SK-N-SH treated with all-trans-retinoic acid at 6 μM for 48 hours (cell line): ENCODE results near the gene C4BPB.

Experiments
- ARNTL ChIP-seq: fragments of 450-650 bp; formaldehyde crosslinking; IDR thresholded peaks from 2 replicates; pipeline ENCODE4 v1.5.0; 2020; ENCODE audit warnings: low read depth, mild to moderate bottlenecking, moderate library complexity, borderline replicate concordance
- CREB5 ChIP-seq: fragments of 250-450 bp; sonication (Bioruptor Pico); IDR thresholded peaks from 2 replicates; pipeline ENCODE4 v1.5.1; 2020; ENCODE audit warnings: low read depth, mild to moderate bottlenecking, moderate library complexity
- CSDC2 ChIP-seq: fragments of 250-450 bp; sonication (Bioruptor Pico); IDR thresholded peaks from 2 replicates; pipeline ENCODE4 v1.5.0; 2020; ENCODE audit warnings: mild to moderate bottlenecking, moderate library complexity
- CSRNP3 ChIP-seq: fragments of 250-450 bp; sonication (Bioruptor Pico); IDR thresholded peaks from 2 replicates; pipeline ENCODE4 v1.5.1; 2021; ENCODE audit warnings: mild to moderate bottlenecking, moderate library complexity
- ESRRG ChIP-seq: fragments of 250-450 bp; sonication (Bioruptor Pico); IDR thresholded peaks from 2 replicates; pipeline ENCODE4 v1.6.1; 2021; ENCODE audit warnings: mild to moderate bottlenecking
- PATZ1 ChIP-seq: fragments of 250-450 bp; sonication (Bioruptor Pico); IDR thresholded peaks from 2 replicates; pipeline ENCODE4 v1.8.0; 2020; ENCODE audit warnings: mild to moderate bottlenecking, moderate library complexity, borderline replicate concordance
- POU6F1 ChIP-seq: fragments of 250-450 bp; sonication (Bioruptor Pico); IDR thresholded peaks from 2 replicates; pipeline ENCODE4 v1.8.0; 2021; ENCODE audit warnings: low read depth, mild to moderate bottlenecking, moderate library complexity, borderline replicate concordance
- RARB ChIP-seq: fragments of 250-450 bp; sonication (Bioruptor Pico); IDR thresholded peaks from 2 replicates; pipeline ENCODE4 v1.8.0; 2021; ENCODE audit warnings: mild to moderate bottlenecking, moderate library complexity
- SNAI2 ChIP-seq: fragments of 250-450 bp; sonication (Bioruptor Pico); IDR thresholded peaks from 2 replicates; pipeline ENCODE4 v1.5.0; 2020; ENCODE audit warnings: mild to moderate bottlenecking, moderate library complexity
- TOX ChIP-seq: fragments of 250-450 bp; sonication (Bioruptor Pico); IDR thresholded peaks from 2 replicates; pipeline ENCODE4 v1.8.0; 2021; ENCODE audit warnings: mild to moderate bottlenecking, moderate library complexity, borderline replicate concordance
- ZFP3 ChIP-seq: fragments of 250-450 bp; sonication (Bioruptor Pico); IDR thresholded peaks from 2 replicates; pipeline ENCODE4 v1.5.0; 2020; ENCODE audit warnings: mild to moderate bottlenecking, moderate library complexity
- ZFP30 ChIP-seq: fragments of 450-650 bp; formaldehyde crosslinking; IDR thresholded peaks from 2 replicates; pipeline ENCODE4 v1.5.0; 2022; ENCODE audit warnings: mild to moderate bottlenecking, moderate library complexity
- ZNF8 ChIP-seq: fragments of 450-650 bp; formaldehyde crosslinking; IDR thresholded peaks from 2 replicates; pipeline ENCODE4 v1.5.0; 2020; ENCODE audit warnings: mild to moderate bottlenecking, moderate library complexity

DNA sequence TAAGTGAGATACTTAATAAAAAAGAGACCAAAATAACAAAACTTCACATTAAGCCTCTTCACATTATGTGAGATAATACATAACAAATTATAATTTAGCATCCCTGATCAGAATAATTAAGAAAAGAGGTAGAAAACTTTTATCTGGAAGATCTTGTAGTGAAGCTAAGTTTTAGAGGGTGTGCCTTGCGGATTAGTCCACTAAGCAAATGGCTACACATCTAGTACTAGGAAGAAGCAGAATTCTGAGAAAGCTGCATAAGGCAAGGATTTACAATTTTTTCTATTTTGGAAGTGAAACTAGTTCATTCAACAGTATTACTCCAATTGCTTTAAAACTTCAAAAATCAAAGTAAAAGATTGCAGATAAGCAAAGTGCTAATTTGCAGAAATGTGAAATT is 41.2 kb upstream of the C4BPB start:
- no peak for TF ChIP-seq ZFP3 (CRISPR knock-in tag)
- TF ChIP-seq ZFP30 = no peak
- no peak for TF ChIP-seq TOX (CRISPR knock-in tag)
- no peak for TF ChIP-seq CREB5
- no peak for TF ChIP-seq CSDC2
- no peak for TF ChIP-seq PATZ1 (CRISPR knock-in tag)
- no peak for TF ChIP-seq ESRRG (CRISPR knock-in tag)
- TF ChIP-seq CSRNP3 (CRISPR knock-in tag) = no peak
- no peak for TF ChIP-seq RARB
- TF ChIP-seq POU6F1 = no peak
- no peak for TF ChIP-seq ZNF8
- no peak for TF ChIP-seq ARNTL
- TF ChIP-seq SNAI2 (CRISPR knock-in tag) = no peak
